Prostate gland (tissue), 2 donors: Measurements from ENCODE around the gene ITGBL1. TPM values are rescaled to one million over a fixed set of nuclear protein-coding genes. Genes with fewer than 3 reads are reported as not detected.

Source experiments
- DNase-seq: peaks from one replicate; pipeline ENCODE4 v3.0.0-alpha.2; 2019; ENCODE audit warnings: low spot score
- H3K27ac ChIP-seq, 2 donors: fragments of 200-600 bp; sonication (generic); 2 replicates each; pipeline ENCODE4 v1.5.1; 2017 to 2019
- H3K27me3 ChIP-seq: fragments of 200-600 bp; sonication (generic); replicated peaks from 2 replicates; pipeline ENCODE4 v1.5.1; 2019; ENCODE audit not compliant: insufficient read depth
- H3K36me3 ChIP-seq, 2 donors: fragments of 200-600 bp; sonication (generic); 1 replicate in 1 of 2; 2 replicates in 1 of 2; pipeline versions ENCODE4 v1.5.1 to v1.8.1; 2017 to 2019
- H3K4me1 ChIP-seq: fragments of 200-600 bp; sonication (generic); replicated peaks from 2 replicates; pipeline ENCODE4 v1.5.1; 2019
- H3K4me3 ChIP-seq, 2 donors: fragments of 200-600 bp; sonication (generic); 2 replicates each; pipeline ENCODE4 v1.5.1; 2017 to 2019
- H3K9me3 ChIP-seq: fragments of 200-600 bp; sonication (generic); 2 replicates; pipeline ENCODE4 v1.5.1; 2017
- CTCF ChIP-seq, 4 experiments: fragments of 200-600 bp in 2 of 4; fragments of 450-650 bp in 2 of 4; sonication (generic) in 2 of 4; IDR thresholded peaks; 1 replicate in 3 of 4; 2 replicates in 1 of 4; pipeline ENCODE4 v1.5.1; 2016 to 2019; ENCODE audit warnings: antibody characterized with exemption in 4 of 4, mild to moderate bottlenecking in 2 of 4, moderate library complexity in 2 of 4
- POLR2A ChIP-seq: fragments of 450-650 bp; IDR thresholded peaks from one replicate; pipeline ENCODE4 v1.6.1; 2016; ENCODE audit warnings: antibody characterized with exemption, mild to moderate bottlenecking
- POLR2AphosphoS5 ChIP-seq: sonication (generic); formaldehyde crosslinking; IDR thresholded peaks from one replicate; pipeline ENCODE4 v1.6.1; 2017; ENCODE audit warnings: antibody characterized with exemption
- WGBS: methylation state at CpG from one replicate; pipeline ENCODE4 v1.1.5; 2018; 5-methylcytosine and 5-hydroxymethylcytosine counted together
- intact Hi-C: fragments of 100-400 bp; cut with DNase I; formaldehyde crosslinking; loops from one replicate; pipeline ENCODE4 v1.14.2; 2022
- total RNA-seq, 2 donors: library from RNA; depleted of rRNA; stranded (reverse); fragments of >200 nt; gene quantifications; one replicate each; pipeline ENCODE4 v1.1.0, GENCODE V29; 2016

Gene ITGBL1
- total RNA-seq, 2 donors from 2014 or later, result 0.09 to 9.0 TPM

DNA sequence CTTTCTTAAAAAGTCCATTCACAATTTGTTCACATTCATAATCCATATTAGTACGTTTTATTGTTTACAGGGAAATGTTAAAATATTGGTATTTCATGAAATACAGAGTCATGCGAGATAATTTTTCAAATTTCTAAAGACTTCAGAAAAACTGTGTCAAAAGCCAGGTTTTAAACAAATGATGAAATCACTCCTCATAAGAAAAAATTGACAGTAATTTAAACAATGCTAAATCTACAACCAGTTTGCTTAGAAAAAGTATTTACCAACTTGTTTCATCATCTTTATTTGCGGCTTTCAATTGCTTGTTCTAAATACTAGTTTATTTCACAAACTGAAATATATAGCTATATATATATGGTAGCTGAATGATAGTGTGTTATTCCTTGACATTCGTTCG, 35.0 kb upstream of the ITGBL1 start:
- no peaks in the 10 kb centered on the region for H3K9me3 ChIP-seq
- H3K27me3 ChIP-seq, result peaks cover 7% of the 10 kb centered on the region
- WGBS, result 87% methylated on average over 5 of the region's 5 CpGs
- TF ChIP-seq CTCF (IDR thresholded peaks at IDR 0.05), result no peak
- no peak for TF ChIP-seq POLR2AphosphoS5
- TF ChIP-seq POLR2A, result no peak
- H3K4me3 ChIP-seq, result no peak overlapping the region
- H3K27ac ChIP-seq, result no peak overlapping the region
- no peaks in the 10 kb centered on the region for H3K4me1 ChIP-seq
- no peak for DNase-seq
- intact Hi-C loops, result no loop called here
- H3K36me3 ChIP-seq, result no peaks in the 10 kb centered on the region

DNA sequence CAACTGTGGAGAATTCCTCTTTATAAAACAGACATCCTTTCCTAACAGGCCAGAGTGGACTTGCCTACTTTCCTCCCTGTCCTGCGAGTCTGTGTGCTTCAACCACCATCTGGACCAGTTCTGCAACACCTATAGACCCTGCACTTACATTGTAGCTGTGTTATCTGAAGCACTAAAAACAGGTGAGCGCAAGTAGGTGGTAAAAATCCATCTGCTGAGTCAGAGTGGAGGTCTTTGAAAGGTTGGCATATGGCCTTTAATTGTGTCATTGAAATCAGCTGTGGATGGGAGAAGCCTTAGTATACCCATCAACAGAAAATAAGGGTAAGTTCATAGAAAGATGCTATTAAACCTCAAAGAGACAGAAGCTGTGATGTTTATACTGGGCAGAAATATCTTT, 28.6 kb upstream of the ITGBL1 start:
- no peaks in the 10 kb centered on the region for H3K27me3 ChIP-seq
- no peaks in the 10 kb centered on the region for H3K4me1 ChIP-seq
- DNase-seq, result no peak
- no peaks in the 10 kb centered on the region for H3K36me3 ChIP-seq
- intact Hi-C loops, result no loop called here
- H3K27ac ChIP-seq, result no peak overlapping the region
- 65% methylated on average over 2 of the region's 2 CpGs for WGBS
- no peak overlapping the region for H3K4me3 ChIP-seq
- no peaks in the 10 kb centered on the region for H3K9me3 ChIP-seq
- TF ChIP-seq POLR2A (no peak), POLR2AphosphoS5 (no peak), CTCF (IDR thresholded peaks at IDR 0.05) (no peak)

- TF ChIP-seq POLR2A, result no peak
- no peak for TF ChIP-seq POLR2AphosphoS5
- TF ChIP-seq CTCF (IDR thresholded peaks at IDR 0.05), result no peak
- intact Hi-C loops, result no loop called here
- no peak overlapping the region for H3K27ac ChIP-seq
- no peak overlapping the region for H3K4me3 ChIP-seq
- no peaks in the 10 kb centered on the region for H3K36me3 ChIP-seq
- no peak for DNase-seq
- no peaks in the 10 kb centered on the region for H3K9me3 ChIP-seq
- no peaks in the 10 kb centered on the region for H3K27me3 ChIP-seq
- no peaks in the 10 kb centered on the region for H3K4me1 ChIP-seq
- WGBS, result 41% methylated on average over 6 of the region's 6 CpGs
Measured at GRCh38 chr13:101424381-101425155, 27.9 kb upstream of the ITGBL1 start.

GRCh38 chr13:101425156-101425471, 27.4 kb upstream of the ITGBL1 start:
- H3K4me3 ChIP-seq, result no peak overlapping the region
- H3K4me1 ChIP-seq, result no peaks in the 10 kb centered on the region
- H3K27ac ChIP-seq, result no peak overlapping the region
- intact Hi-C loops, result no loop called here
- H3K27me3 ChIP-seq, result no peaks in the 10 kb centered on the region
- DNase-seq, result no peak
- H3K9me3 ChIP-seq, result no peaks in the 10 kb centered on the region
- H3K36me3 ChIP-seq, result no peaks in the 10 kb centered on the region
- TF ChIP-seq CTCF (IDR thresholded peaks at IDR 0.05), result no peak
- TF ChIP-seq POLR2A, result no peak
- TF ChIP-seq POLR2AphosphoS5, result no peak
- 91% methylated on average over 3 of the region's 3 CpGs for WGBS

- WGBS, result 69% methylated on average over 10 of the region's 10 CpGs
- Histone ChIP-seq H3K4me1 (no peaks in the 10 kb centered on the region), H3K36me3 (no peaks in the 10 kb centered on the region), H3K9me3 (no peaks in the 10 kb centered on the region), H3K27me3 (no peaks in the 10 kb centered on the region), H3K4me3 (no peak overlapping the region), H3K27ac (no peak overlapping the region)
- intact Hi-C loops, result no loop called here
- TF ChIP-seq POLR2A, result no peak
- no peak for TF ChIP-seq CTCF (IDR thresholded peaks at IDR 0.05)
- no peak for TF ChIP-seq POLR2AphosphoS5
- no peak for DNase-seq
Measured at GRCh38 chr13:101425623-101426022, 26.9 kb upstream of the ITGBL1 start.
